Endodermal cell (in vitro differentiated cells): ENCODE results near the gene ROR1. TPM values are rescaled to one million over a fixed set of nuclear protein-coding genes. Genes with fewer than 3 reads are reported as not detected.

Source experiments
- DNase-seq: peaks from one replicate; pipeline ENCODE4 v3.0.0-alpha.2; 2017
- H3K27ac ChIP-seq: 2 replicates; pipeline ENCODE4 v1.5.1; 2013; ENCODE audit warnings: mild to moderate bottlenecking, low read depth, low read length, moderate library complexity
- H3K27me3 ChIP-seq: 2 replicates; pipeline ENCODE4 v1.6.1; 2013; ENCODE audit warnings: mild to moderate bottlenecking, low read length, moderate library complexity; ENCODE audit not compliant: insufficient read depth, control insufficient read depth, poor library complexity, severe bottlenecking
- H3K36me3 ChIP-seq: 2 replicates; pipeline ENCODE4 v1.7.0; 2013; ENCODE audit warnings: mild to moderate bottlenecking, low read length, moderate library complexity; ENCODE audit not compliant: control insufficient read depth, insufficient read depth
- H3K4me1 ChIP-seq: one replicate; pipeline ENCODE4 v1.7.0; 2013; ENCODE audit warnings: low read length; ENCODE audit not compliant: control insufficient read depth, insufficient read depth
- H3K4me3 ChIP-seq: 2 replicates; pipeline ENCODE4 v1.5.1; 2013; ENCODE audit warnings: mild to moderate bottlenecking, low read length, moderate library complexity
- H3K9ac ChIP-seq: 2 replicates; pipeline ENCODE4 v1.6.1; 2013; ENCODE audit warnings: mild to moderate bottlenecking, low read length, moderate library complexity; ENCODE audit not compliant: poor library complexity, severe bottlenecking; ENCODE audit errors: extremely low read depth
- H3K9me3 ChIP-seq: 2 replicates; pipeline ENCODE4 v1.6.1; 2013; ENCODE audit warnings: mild to moderate bottlenecking, low read length, moderate library complexity; ENCODE audit not compliant: control insufficient read depth
- H3K27ac Mint-ChIP-seq: 2 replicates; pipeline ENCODE4 v1.8.0; 2020; ENCODE audit warnings: mixed read lengths
- H3K27me3 Mint-ChIP-seq: 2 replicates; pipeline ENCODE4 v1.8.0; 2021; ENCODE audit warnings: mild to moderate bottlenecking, mixed read lengths; ENCODE audit not compliant: insufficient read depth
- H3K36me3 Mint-ChIP-seq: 2 replicates; pipeline ENCODE4 v1.8.0; 2020; ENCODE audit warnings: low read depth, mixed read lengths
- H3K4me1 Mint-ChIP-seq: 2 replicates; pipeline ENCODE4 v1.8.0; 2020; ENCODE audit warnings: mixed read lengths
- H3K4me3 Mint-ChIP-seq: 2 replicates; pipeline ENCODE4 v1.8.0; 2020; ENCODE audit warnings: mild to moderate bottlenecking, moderate library complexity, mixed read lengths
- H3K9me3 Mint-ChIP-seq: 2 replicates; pipeline ENCODE4 v1.8.0; 2020; ENCODE audit warnings: mild to moderate bottlenecking, mixed read lengths
- WGBS, 2 experiments: methylation state at CpG; one replicate each; pipeline versions ENCODE4 v1.1.5 to v1.1.7; 2013; ENCODE audit warnings: missing lambda C conversion rate in 2 of 2, mixed read lengths in 1 of 2; ENCODE audit not compliant: insufficient coverage in 1 of 2, insufficient read length in 1 of 2; 5-methylcytosine and 5-hydroxymethylcytosine counted together
- total RNA-seq, 2 donors: library from RNA; stranded (reverse); fragmentation: NEBNext Ultra II Directional in 1 of 2; extraction: Animal tissue kit (Norgen Biotek cat#: 25700) in 1 of 2; gene quantifications; 2 replicates in 1 of 2; 3 replicates in 1 of 2; pipeline ENCODE4 v1.2.1, GENCODE V29; 2021
- TF ChIP-seq, protein P1 (sequence below): fragments of 200-600 bp; sonication (generic); conservative IDR thresholded peaks from 2 replicates; pipeline ENCODE4 v1.5.0; 2021; ENCODE audit warnings: antibody characterized with exemption, mild to moderate bottlenecking

Gene ROR1
- total RNA-seq, 2 donors from 2014 or later = 77.4 to 77.9 TPM

DNA sequence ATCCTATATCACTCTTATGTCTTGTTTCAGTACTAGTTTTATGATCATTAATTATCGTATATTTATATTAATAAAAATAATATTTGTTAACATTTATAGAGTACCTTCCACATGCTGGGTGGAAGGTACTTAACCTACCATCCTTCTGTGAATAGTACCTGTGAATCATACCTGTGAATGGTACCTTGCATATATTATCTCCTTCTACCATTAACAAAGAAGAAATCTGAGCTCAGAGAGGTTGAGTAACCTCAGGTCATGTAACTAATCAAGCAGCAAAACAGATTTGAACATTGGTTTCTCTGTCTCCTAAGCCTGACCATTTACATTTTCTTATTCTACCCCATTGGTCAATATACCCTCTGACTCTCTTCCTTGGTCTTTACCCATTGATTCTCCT, 255.2 kb downstream of the ROR1 start:
- H3K4me1 Mint-ChIP-seq = no peaks in the 10 kb centered on the region
- H3K36me3 Mint-ChIP-seq = peaks cover 55% of the 10 kb centered on the region
- Histone ChIP-seq H3K27ac (no peak overlapping the region), H3K9ac (no peak overlapping the region), H3K36me3 (peaks cover 5% of the 10 kb centered on the region), H3K27me3 (no peaks in the 10 kb centered on the region), H3K9me3 (peaks cover 20% of the 10 kb centered on the region), H3K4me3 (no peak overlapping the region), H3K4me1 (no peaks in the 10 kb centered on the region)
- no peaks in the 10 kb centered on the region for H3K27me3 Mint-ChIP-seq
- no peak overlapping the region for H3K27ac Mint-ChIP-seq
- H3K9me3 Mint-ChIP-seq = peaks cover 12% of the 10 kb centered on the region
- no peak for DNase-seq
- no CpG with 5 or more reads among the region's 1 CpG for WGBS, 2 experiments
- TF ChIP-seq, protein P1, sequence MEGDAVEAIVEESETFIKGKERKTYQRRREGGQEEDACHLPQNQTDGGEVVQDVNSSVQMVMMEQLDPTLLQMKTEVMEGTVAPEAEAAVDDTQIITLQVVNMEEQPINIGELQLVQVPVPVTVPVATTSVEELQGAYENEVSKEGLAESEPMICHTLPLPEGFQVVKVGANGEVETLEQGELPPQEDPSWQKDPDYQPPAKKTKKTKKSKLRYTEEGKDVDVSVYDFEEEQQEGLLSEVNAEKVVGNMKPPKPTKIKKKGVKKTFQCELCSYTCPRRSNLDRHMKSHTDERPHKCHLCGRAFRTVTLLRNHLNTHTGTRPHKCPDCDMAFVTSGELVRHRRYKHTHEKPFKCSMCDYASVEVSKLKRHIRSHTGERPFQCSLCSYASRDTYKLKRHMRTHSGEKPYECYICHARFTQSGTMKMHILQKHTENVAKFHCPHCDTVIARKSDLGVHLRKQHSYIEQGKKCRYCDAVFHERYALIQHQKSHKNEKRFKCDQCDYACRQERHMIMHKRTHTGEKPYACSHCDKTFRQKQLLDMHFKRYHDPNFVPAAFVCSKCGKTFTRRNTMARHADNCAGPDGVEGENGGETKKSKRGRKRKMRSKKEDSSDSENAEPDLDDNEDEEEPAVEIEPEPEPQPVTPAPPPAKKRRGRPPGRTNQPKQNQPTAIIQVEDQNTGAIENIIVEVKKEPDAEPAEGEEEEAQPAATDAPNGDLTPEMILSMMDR = no peak
- H3K4me3 Mint-ChIP-seq = no peak overlapping the region

DNA sequence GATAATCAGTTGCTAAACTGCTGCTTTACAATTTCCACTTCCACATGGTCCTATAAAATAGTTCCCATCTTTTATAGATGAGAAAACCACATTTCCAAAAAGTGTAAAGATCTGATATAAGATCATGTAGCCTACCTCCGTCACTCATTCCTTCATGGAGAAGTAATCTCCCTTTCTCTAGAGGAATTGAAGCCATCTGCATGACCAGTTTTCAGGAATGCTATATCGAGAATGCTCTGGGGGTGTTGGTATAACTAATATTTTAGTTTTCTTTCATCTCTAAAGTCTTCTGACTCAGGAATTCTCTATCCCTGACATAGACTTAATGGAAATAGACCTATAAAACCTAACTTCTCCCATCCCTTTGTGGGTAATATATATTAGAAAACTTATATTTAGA, 256.6 kb downstream of the ROR1 start:
- Histone ChIP-seq H3K36me3 (peaks cover 5% of the 10 kb centered on the region), H3K27ac (no peak overlapping the region), H3K4me1 (no peaks in the 10 kb centered on the region), H3K9me3 (peaks cover 20% of the 10 kb centered on the region), H3K9ac (no peak overlapping the region), H3K4me3 (no peak overlapping the region), H3K27me3 (no peaks in the 10 kb centered on the region)
- TF ChIP-seq, protein P1 = no peak
- Mint-ChIP-seq H3K27me3 (no peaks in the 10 kb centered on the region), H3K27ac (no peak overlapping the region), H3K9me3 (peaks cover 12% of the 10 kb centered on the region), H3K36me3 (peaks cover 52% of the 10 kb centered on the region), H3K4me3 (no peak overlapping the region), H3K4me1 (no peaks in the 10 kb centered on the region)
- WGBS, 2 experiments = 94 to 100% methylated on average over 1 of the region's 2 CpGs
- no peak for DNase-seq

DNA sequence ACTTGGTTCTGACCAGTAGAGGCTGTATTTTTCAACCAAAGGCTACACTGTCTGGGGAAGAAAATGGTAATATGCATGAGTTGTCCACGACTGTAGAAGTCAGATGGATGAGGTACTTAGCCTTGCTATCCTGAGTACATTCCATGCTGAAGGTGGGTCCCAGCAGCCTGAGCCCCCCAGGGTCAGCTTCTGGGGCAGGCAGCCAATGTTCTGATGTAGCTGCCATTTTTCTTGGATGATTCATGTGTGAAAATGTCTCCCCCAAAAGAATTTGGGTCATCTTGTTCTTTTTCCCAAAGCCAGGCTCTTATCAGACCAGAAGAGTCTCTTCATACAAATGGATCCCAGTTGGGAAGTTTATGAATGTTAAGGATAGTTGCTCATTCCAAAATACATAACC, 257.4 kb downstream of the ROR1 start:
- no peak overlapping the region for H3K27ac ChIP-seq
- no peaks in the 10 kb centered on the region for H3K27me3 ChIP-seq
- H3K36me3 ChIP-seq = peaks cover 5% of the 10 kb centered on the region
- H3K9me3 Mint-ChIP-seq = peaks cover 12% of the 10 kb centered on the region
- H3K36me3 Mint-ChIP-seq = peaks cover 58% of the 10 kb centered on the region
- H3K4me1 ChIP-seq = no peaks in the 10 kb centered on the region
- no peak overlapping the region for H3K9ac ChIP-seq
- no peak overlapping the region for H3K4me3 Mint-ChIP-seq
- 93 to 100% methylated on average over 1 of the region's 1 CpG for WGBS, 2 experiments
- no peak overlapping the region for H3K4me3 ChIP-seq
- H3K4me1 Mint-ChIP-seq = no peaks in the 10 kb centered on the region
- DNase-seq = no peak
- H3K27ac Mint-ChIP-seq = no peak overlapping the region
- TF ChIP-seq, protein P1 = no peak
- peaks cover 20% of the 10 kb centered on the region for H3K9me3 ChIP-seq
- no peaks in the 10 kb centered on the region for H3K27me3 Mint-ChIP-seq
